MM.1S (cell line): ENCODE data around the gene CPVL.

ENCODE experiments used
- DNase-seq: peaks from one replicate; pipeline ENCODE4 v3.0.0-alpha.2; 2015
- H2AFZ ChIP-seq: fragments of 300-600 bp; sonication (generic); 2 replicates; pipeline ENCODE4 v1.6.0; 2016; ENCODE audit warnings: antibody characterized with exemption, low read length
- H3F3A ChIP-seq: fragments of 300-600 bp; sonication (generic); 2 replicates; pipeline ENCODE4 v1.6.1; 2016; ENCODE audit warnings: mild to moderate bottlenecking, antibody characterized with exemption, low read length, moderate library complexity, mixed read lengths; ENCODE audit not compliant: insufficient read depth
- H3K27ac ChIP-seq: fragments of 300-600 bp; sonication (generic); 2 replicates; pipeline ENCODE4 v1.5.1; 2016; ENCODE audit warnings: mild to moderate bottlenecking, low read length
- H3K27me3 ChIP-seq: fragments of 300-600 bp; sonication (generic); replicated peaks from 2 replicates; pipeline ENCODE4 v1.6.0; 2016; ENCODE audit warnings: low read length; ENCODE audit not compliant: insufficient read depth
- H3K36me3 ChIP-seq: fragments of 300-600 bp; sonication (generic); replicated peaks from 2 replicates; pipeline ENCODE4 v1.6.1; 2016; ENCODE audit warnings: mild to moderate bottlenecking, low read length, mixed read lengths; ENCODE audit not compliant: insufficient read depth
- H3K4me1 ChIP-seq: fragments of 300-600 bp; sonication (generic); 2 replicates; pipeline ENCODE4 v1.6.1; 2016; ENCODE audit warnings: low read length, mixed read lengths
- H3K4me2 ChIP-seq: fragments of 300-600 bp; sonication (generic); 2 replicates; pipeline ENCODE4 v1.6.0; 2016; ENCODE audit warnings: low read depth, low read length
- H3K4me3 ChIP-seq: fragments of 300-600 bp; sonication (generic); 2 replicates; pipeline ENCODE4 v1.5.1; 2016; ENCODE audit warnings: low read length, mixed read lengths
- H3K79me2 ChIP-seq: fragments of 300-600 bp; sonication (generic); 2 replicates; pipeline ENCODE4 v1.6.1; 2016; ENCODE audit warnings: mixed run types, low read length, mixed read lengths
- H3K9ac ChIP-seq: fragments of 300-600 bp; sonication (generic); 2 replicates; pipeline ENCODE4 v1.6.1; 2016; ENCODE audit warnings: low read length, mixed read lengths
- H3K9me2 ChIP-seq: fragments of 300-600 bp; sonication (generic); replicated peaks from 2 replicates; pipeline ENCODE4 v1.6.1; 2016; ENCODE audit warnings: mild to moderate bottlenecking, low read length, mixed read lengths; ENCODE audit not compliant: insufficient read depth
- H3K9me3 ChIP-seq: fragments of 300-600 bp; sonication (generic); replicated peaks from 2 replicates; pipeline ENCODE4 v1.6.1; 2016; ENCODE audit warnings: mild to moderate bottlenecking, low read length, mixed read lengths; ENCODE audit not compliant: insufficient read depth
- H4K20me1 ChIP-seq: fragments of 300-600 bp; sonication (generic); 2 replicates; pipeline ENCODE4 v1.6.1; 2016; ENCODE audit warnings: mild to moderate bottlenecking, low read length, moderate library complexity, mixed read lengths; ENCODE audit not compliant: insufficient read depth
- EZH2 ChIP-seq: fragments of 300-600 bp; sonication (generic); optimal IDR thresholded peaks from 2 replicates; pipeline ENCODE3; 2017; ENCODE audit warnings: low read depth, mild to moderate bottlenecking, antibody characterized with exemption, low read length, mixed read lengths
- EZH2phosphoT487 ChIP-seq: fragments of 300-600 bp; sonication (generic); IDR thresholded peaks from 2 replicates; pipeline ENCODE4 v1.6.1; 2018; ENCODE audit warnings: antibody characterized with exemption, low read length
- TF ChIP-seq, protein P1 (sequence below): fragments of 300-600 bp; sonication (generic); IDR thresholded peaks from 2 replicates; pipeline ENCODE4 v1.5.1; 2016; ENCODE audit warnings: antibody characterized with exemption, low read length, mixed read lengths

CPVL gene

DNA sequence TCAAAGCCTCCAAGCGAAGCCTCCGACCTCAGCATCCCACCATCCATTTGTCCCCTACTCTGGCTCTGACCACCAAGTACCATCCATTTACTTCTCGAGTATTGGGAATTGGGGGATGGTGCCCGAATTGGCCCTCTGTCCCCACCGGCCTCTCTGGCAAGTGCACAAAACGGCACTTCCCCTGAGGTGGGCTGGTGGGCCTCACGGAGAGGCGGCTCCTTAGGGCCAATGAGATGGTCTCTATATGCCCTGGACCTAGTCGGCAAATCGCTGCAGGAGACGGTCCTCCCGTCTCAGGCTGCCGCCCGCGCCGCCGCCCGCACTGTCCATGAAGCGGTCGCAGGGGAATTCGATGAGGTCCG, 191.0 kb downstream of the CPVL start:
- Histone ChIP-seq H4K20me1 (no peaks in the 10 kb centered on the region), H2AFZ (no peak overlapping the region), H3K4me3 (no peak overlapping the region), H3K9me2 (no peaks in the 10 kb centered on the region), H3K79me2 (no peaks in the 10 kb centered on the region), H3K9me3 (no peaks in the 10 kb centered on the region), H3F3A (peaks cover 13% of the 10 kb centered on the region; the same call in 1 of the 2 replicates), H3K27ac (no peak overlapping the region), H3K4me1 (peaks cover 24% of the 10 kb centered on the region), H3K9ac (no peak overlapping the region), H3K36me3 (no peaks in the 10 kb centered on the region), H3K4me2 (0 out of 2 replicates have a peak overlapping the region, but pooled peaks have one; percentile 62), H3K27me3 (no peaks in the 10 kb centered on the region)
- TF ChIP-seq, protein P1, sequence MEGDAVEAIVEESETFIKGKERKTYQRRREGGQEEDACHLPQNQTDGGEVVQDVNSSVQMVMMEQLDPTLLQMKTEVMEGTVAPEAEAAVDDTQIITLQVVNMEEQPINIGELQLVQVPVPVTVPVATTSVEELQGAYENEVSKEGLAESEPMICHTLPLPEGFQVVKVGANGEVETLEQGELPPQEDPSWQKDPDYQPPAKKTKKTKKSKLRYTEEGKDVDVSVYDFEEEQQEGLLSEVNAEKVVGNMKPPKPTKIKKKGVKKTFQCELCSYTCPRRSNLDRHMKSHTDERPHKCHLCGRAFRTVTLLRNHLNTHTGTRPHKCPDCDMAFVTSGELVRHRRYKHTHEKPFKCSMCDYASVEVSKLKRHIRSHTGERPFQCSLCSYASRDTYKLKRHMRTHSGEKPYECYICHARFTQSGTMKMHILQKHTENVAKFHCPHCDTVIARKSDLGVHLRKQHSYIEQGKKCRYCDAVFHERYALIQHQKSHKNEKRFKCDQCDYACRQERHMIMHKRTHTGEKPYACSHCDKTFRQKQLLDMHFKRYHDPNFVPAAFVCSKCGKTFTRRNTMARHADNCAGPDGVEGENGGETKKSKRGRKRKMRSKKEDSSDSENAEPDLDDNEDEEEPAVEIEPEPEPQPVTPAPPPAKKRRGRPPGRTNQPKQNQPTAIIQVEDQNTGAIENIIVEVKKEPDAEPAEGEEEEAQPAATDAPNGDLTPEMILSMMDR = no peak
- TF ChIP-seq EZH2phosphoT487 = no peak
- no peak for TF ChIP-seq EZH2
- no peak for DNase-seq

DNA sequence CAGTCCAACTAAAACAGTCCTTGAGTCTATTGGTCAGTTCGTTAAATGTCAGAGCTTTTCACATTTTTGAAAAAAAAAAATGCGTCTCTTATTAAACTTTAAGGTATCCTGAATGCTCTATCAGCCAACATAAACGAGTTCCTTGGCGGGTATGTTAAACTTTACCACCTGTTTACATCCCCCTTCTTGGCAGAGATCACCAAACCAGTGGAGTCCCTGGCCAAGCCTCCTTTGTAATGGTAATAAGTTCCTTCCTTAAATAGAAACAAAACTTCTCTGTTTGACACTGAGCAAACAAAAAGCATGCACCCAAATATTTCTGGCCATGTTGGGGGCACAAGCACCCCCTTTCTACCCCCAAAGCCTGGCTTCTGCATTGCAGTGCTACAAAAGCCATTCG, 191.4 kb downstream of the CPVL start:
- Histone ChIP-seq H3K27me3 (no peaks in the 10 kb centered on the region), H3K4me2 (no peak overlapping the region), H3K9me3 (no peaks in the 10 kb centered on the region), H3K9me2 (no peaks in the 10 kb centered on the region), H3K79me2 (no peaks in the 10 kb centered on the region), H3F3A (peaks cover 13% of the 10 kb centered on the region; the same call in 1 of the 2 replicates), H3K4me3 (no peak overlapping the region), H3K4me1 (peaks cover 24% of the 10 kb centered on the region), H4K20me1 (no peaks in the 10 kb centered on the region), H3K27ac (no peak overlapping the region), H2AFZ (no peak overlapping the region), H3K9ac (no peak overlapping the region), H3K36me3 (no peaks in the 10 kb centered on the region)
- TF ChIP-seq, protein P1 = no peak
- no peak for TF ChIP-seq EZH2
- TF ChIP-seq EZH2phosphoT487 = no peak
- no peak for DNase-seq

DNA sequence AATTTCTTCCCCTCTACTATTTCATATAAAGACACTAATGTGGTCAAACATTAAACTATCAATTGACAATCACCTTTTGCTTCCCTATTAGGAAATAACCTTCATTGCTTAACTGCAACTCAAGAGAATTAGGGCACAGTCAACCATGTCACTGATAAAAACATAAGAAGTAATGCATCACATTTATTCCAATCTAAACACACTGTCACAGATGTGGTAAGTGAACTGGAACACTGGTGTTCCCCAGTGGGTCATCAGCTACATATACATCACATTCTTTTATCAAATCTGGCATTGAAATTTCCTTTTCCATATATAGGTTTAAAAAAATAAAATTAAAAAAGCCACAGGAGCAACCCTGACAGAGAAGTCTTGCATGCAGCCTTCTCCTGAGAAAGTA, 191.9 kb downstream of the CPVL start:
- no peak for TF ChIP-seq EZH2phosphoT487
- TF ChIP-seq, protein P1 = no peak
- TF ChIP-seq EZH2 = no peak
- no peaks in the 10 kb centered on the region for H3K9me3 ChIP-seq
- no peaks in the 10 kb centered on the region for H4K20me1 ChIP-seq
- H3K9me2 ChIP-seq = no peaks in the 10 kb centered on the region
- H3K27me3 ChIP-seq = no peaks in the 10 kb centered on the region
- no peaks in the 10 kb centered on the region for H3K79me2 ChIP-seq
- DNase-seq = no peak
- peaks cover 24% of the 10 kb centered on the region for H3K4me1 ChIP-seq
- H3K4me3 ChIP-seq = no peak overlapping the region
- H3K27ac ChIP-seq = no peak overlapping the region
- no peak overlapping the region for H3K4me2 ChIP-seq
- H3K36me3 ChIP-seq = no peaks in the 10 kb centered on the region
- H2AFZ ChIP-seq = no peak overlapping the region
- H3F3A ChIP-seq = peaks cover 13% of the 10 kb centered on the region; the same call in 1 of the 2 replicates
- H3K9ac ChIP-seq = no peak overlapping the region
